ENCODE data around the gene C16orf78.

C16orf78 gene

DNA sequence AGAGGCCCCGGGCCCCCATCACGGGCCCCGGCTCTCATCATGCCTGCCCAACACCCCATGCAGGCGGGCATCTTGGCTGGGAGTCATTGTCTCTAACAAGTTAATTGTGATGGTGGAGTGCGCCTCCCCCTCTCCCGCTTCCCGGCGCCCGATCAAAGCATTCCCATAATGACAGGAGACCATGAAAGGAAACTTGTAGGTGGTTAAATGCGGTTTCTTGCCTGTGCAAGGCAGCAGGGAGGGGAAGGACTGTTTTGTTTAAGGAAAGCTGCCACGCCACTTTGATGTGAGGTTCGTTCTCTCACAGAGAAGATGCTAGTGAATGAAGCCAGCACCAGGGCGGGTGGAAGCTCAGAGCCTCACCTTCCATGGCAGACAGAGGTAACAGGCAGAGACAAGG lies 45.4 kb downstream of the C16orf78 start:
- Histone ChIP-seq H3K4me1 (ENCODE audit: insufficient read depth, insufficient read length) (no peaks in the 10 kb centered on the region), H3K9ac (ENCODE audit: insufficient read length, low read depth) (no peak overlapping the region), H3K4me3 (ENCODE audit: insufficient read length, low read depth) (no peak overlapping the region), H3K9me3 (ENCODE audit: insufficient read depth, low read length) (no peaks in the 10 kb centered on the region), H3K36me3 (ENCODE audit: insufficient read depth, insufficient read length, low read length) (no peaks in the 10 kb centered on the region), H3K27me3 (ENCODE audit: insufficient read depth, insufficient read length) (no peaks in the 10 kb centered on the region)
- no peak for TF ChIP-seq SUZ12 (IDR thresholded peaks at IDR 0.05; ENCODE audit: extremely low read depth, insufficient read depth, insufficient read length)
- no peak for TF ChIP-seq ZNF274 (IDR thresholded peaks at IDR 0.05; ENCODE audit: low read depth, low read length)
- no peak for TF ChIP-seq YY1 (IDR thresholded peaks at IDR 0.05; ENCODE audit: insufficient read depth, insufficient read length)
- no peak for DNase-seq (ENCODE audit: low read depth, low spot score)

DNA sequence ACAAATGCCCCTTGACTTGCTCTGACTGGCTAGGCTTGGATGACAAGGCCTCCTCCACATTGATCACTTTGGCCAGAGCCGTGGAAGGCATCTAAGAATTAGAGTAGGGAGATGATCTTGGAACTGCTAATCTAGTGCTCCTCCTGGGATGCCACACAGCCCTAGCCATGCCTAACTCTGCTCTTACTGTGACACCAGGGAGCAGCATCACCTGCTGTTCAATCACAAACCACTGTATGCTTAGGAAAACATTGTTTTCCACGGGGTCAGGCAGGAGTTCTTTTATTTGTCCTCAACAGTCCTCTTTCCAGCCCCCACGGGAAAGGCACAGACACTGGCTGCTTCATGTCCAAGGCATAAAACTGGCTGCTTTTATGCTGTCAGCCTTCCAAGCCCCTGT lies 46.3 kb downstream of the C16orf78 start:
- TF ChIP-seq ZNF274 (IDR thresholded peaks at IDR 0.05; ENCODE audit: low read depth, low read length) (no peak), YY1 (IDR thresholded peaks at IDR 0.05; ENCODE audit: insufficient read depth, insufficient read length) (no peak), SUZ12 (IDR thresholded peaks at IDR 0.05; ENCODE audit: extremely low read depth, insufficient read depth, insufficient read length) (no peak)
- no peaks in the 10 kb centered on the region for H3K9me3 ChIP-seq (ENCODE audit: insufficient read depth, low read length)
- H3K4me1 ChIP-seq (ENCODE audit: insufficient read depth, insufficient read length) = no peaks in the 10 kb centered on the region
- H3K9ac ChIP-seq (ENCODE audit: insufficient read length, low read depth) = no peak overlapping the region
- DNase-seq (ENCODE audit: low read depth, low spot score) = no peak
- no peak overlapping the region for H3K4me3 ChIP-seq (ENCODE audit: insufficient read length, low read depth)
- no peaks in the 10 kb centered on the region for H3K36me3 ChIP-seq (ENCODE audit: insufficient read depth, insufficient read length, low read length)
- no peaks in the 10 kb centered on the region for H3K27me3 ChIP-seq (ENCODE audit: insufficient read depth, insufficient read length)

DNA sequence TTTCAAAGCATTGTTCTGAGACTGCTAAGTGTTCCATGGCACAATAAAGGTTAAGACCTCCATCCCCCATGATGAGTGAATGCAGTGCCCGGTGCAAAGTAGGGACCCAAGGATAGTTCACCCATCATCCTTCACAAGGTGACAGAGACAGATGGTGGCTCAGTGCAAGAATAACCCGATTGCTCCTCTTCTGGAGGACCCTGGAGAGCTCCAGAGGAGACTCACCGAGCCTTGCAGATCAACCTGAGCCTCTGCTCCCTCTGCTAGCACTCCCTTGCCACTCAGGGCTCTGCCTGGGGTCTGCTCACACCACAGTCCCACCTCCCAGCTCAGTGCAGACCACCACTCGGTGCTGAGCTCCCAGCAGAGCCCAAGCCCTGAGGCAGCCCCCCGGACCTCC lies 49.3 kb downstream of the C16orf78 start:
- no peak for DNase-seq (ENCODE audit: low read depth, low spot score)
- Histone ChIP-seq H3K9ac (ENCODE audit: insufficient read length, low read depth) (no peak overlapping the region), H3K9me3 (ENCODE audit: insufficient read depth, low read length) (no peaks in the 10 kb centered on the region), H3K27me3 (ENCODE audit: insufficient read depth, insufficient read length) (no peaks in the 10 kb centered on the region), H3K36me3 (ENCODE audit: insufficient read depth, insufficient read length, low read length) (no peaks in the 10 kb centered on the region), H3K4me3 (ENCODE audit: insufficient read length, low read depth) (no peak overlapping the region), H3K4me1 (ENCODE audit: insufficient read depth, insufficient read length) (no peaks in the 10 kb centered on the region)
- TF ChIP-seq ZNF274 (IDR thresholded peaks at IDR 0.05; ENCODE audit: low read depth, low read length) (no peak), YY1 (IDR thresholded peaks at IDR 0.05; ENCODE audit: insufficient read depth, insufficient read length) (no peak), SUZ12 (IDR thresholded peaks at IDR 0.05; ENCODE audit: extremely low read depth, insufficient read depth, insufficient read length) (no peak)

DNA sequence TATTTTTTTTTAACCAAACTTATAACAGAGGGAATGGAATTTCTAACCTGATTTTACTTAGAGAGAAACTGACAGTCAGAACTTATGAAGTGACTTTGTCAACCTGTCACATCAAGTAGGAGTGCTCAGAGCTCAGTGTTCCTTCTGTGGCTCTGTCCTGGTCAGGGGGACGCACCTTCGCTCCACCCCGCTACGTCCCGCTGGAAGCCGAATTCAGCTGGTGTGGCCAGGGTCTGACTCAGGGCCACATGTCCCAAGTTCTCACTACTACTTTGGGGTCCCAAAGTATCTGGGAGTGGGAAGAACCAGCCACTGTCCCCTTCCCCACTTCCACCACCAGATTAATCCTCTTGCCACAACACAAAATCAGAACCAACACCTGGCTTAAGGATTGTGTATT lies 51.4 kb downstream of the C16orf78 start:
- peaks cover 10% of the 10 kb centered on the region; the same call in 1 of the 2 replicates for H3K9me3 ChIP-seq (ENCODE audit: insufficient read depth, low read length)
- TF ChIP-seq SUZ12 (IDR thresholded peaks at IDR 0.05; ENCODE audit: extremely low read depth, insufficient read depth, insufficient read length) = no peak
- no peak for TF ChIP-seq ZNF274 (IDR thresholded peaks at IDR 0.05; ENCODE audit: low read depth, low read length)
- TF ChIP-seq YY1 (IDR thresholded peaks at IDR 0.05; ENCODE audit: insufficient read depth, insufficient read length) = no peak
- no peak overlapping the region for H3K4me3 ChIP-seq (ENCODE audit: insufficient read length, low read depth)
- no peaks in the 10 kb centered on the region for H3K4me1 ChIP-seq (ENCODE audit: insufficient read depth, insufficient read length)
- H3K27me3 ChIP-seq (ENCODE audit: insufficient read depth, insufficient read length) = no peaks in the 10 kb centered on the region
- no peaks in the 10 kb centered on the region for H3K36me3 ChIP-seq (ENCODE audit: insufficient read depth, insufficient read length, low read length)
- DNase-seq (ENCODE audit: low read depth, low spot score) = no peak
- no peak overlapping the region for H3K9ac ChIP-seq (ENCODE audit: insufficient read length, low read depth)

DNA sequence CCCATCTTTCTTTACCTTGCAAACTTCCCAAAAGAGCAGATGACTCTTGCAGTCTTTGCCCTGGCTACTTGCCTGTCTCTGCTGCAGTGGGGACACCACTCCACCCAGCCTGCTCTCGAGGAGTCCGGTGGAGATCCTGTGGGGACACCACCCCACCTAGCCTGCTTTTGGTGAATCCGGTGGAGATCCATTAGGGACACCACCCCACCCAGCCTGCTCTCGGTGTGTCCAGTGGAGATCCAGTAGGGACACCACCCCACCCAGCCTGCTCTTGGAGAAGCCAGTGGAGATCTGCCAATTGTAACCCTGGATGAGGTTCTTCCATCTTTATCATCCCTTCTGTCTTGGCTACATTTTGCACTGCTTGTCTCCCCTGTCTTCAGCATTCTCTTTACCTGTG lies 54.2 kb downstream of the C16orf78 start:
- Histone ChIP-seq H3K36me3 (ENCODE audit: insufficient read depth, insufficient read length, low read length) (no peaks in the 10 kb centered on the region), H3K9ac (ENCODE audit: insufficient read length, low read depth) (no peak overlapping the region), H3K9me3 (ENCODE audit: insufficient read depth, low read length) (peaks cover 10% of the 10 kb centered on the region; the same call in 1 of the 2 replicates), H3K4me1 (ENCODE audit: insufficient read depth, insufficient read length) (no peaks in the 10 kb centered on the region), H3K4me3 (ENCODE audit: insufficient read length, low read depth) (no peak overlapping the region), H3K27me3 (ENCODE audit: insufficient read depth, insufficient read length) (no peaks in the 10 kb centered on the region)
- TF ChIP-seq ZNF274 (IDR thresholded peaks at IDR 0.05; ENCODE audit: low read depth, low read length) = no peak
- TF ChIP-seq SUZ12 (IDR thresholded peaks at IDR 0.05; ENCODE audit: extremely low read depth, insufficient read depth, insufficient read length) = no peak
- TF ChIP-seq YY1 (IDR thresholded peaks at IDR 0.05; ENCODE audit: insufficient read depth, insufficient read length) = no peak
- no peak for DNase-seq (ENCODE audit: low read depth, low spot score)

DNA sequence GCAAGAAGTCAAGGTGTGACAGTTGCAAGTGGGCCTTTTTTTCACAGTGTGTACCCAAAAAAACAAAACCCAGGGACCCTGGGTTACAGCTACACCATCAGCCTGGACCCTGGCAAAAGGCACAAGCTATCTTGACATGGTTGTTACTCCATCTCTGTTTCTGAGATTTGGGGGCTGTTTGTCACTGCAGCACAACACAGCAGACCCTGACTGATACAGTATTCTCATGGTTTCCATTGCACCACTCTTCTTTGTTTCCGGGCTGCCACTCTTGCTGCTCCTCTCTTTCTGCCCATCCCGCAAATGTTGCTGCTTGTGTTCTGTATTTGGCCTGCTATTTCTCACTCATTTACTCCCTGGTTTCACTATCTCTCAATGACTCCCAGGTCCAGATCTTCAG lies 55.2 kb downstream of the C16orf78 start:
- peaks cover 10% of the 10 kb centered on the region; the same call in 1 of the 2 replicates for H3K9me3 ChIP-seq (ENCODE audit: insufficient read depth, low read length)
- H3K9ac ChIP-seq (ENCODE audit: insufficient read length, low read depth) = no peak overlapping the region
- no peak for TF ChIP-seq SUZ12 (IDR thresholded peaks at IDR 0.05; ENCODE audit: extremely low read depth, insufficient read depth, insufficient read length)
- TF ChIP-seq YY1 (IDR thresholded peaks at IDR 0.05; ENCODE audit: insufficient read depth, insufficient read length) = no peak
- no peak for TF ChIP-seq ZNF274 (IDR thresholded peaks at IDR 0.05; ENCODE audit: low read depth, low read length)

DNA sequence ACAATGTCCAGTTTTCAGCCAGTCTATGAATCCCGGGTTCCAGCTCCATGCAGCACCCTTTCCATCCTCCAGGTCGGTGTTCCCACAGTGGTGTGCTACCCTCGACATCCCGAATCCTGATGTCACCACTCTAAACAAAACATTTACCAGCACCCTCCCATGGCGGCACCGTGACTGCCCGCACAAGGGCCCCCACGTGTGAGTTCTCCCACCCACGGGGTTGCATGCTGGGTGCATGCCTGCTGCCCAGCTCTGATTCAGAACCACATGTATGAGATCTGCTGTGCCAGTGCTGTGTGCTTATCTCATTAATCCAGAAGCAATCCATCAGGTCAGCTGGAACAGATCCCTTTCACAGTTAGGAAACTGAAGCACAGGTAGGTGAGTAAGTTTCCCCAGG lies 57.4 kb downstream of the C16orf78 start:
- Histone ChIP-seq H3K9ac (ENCODE audit: insufficient read length, low read depth) (no peak overlapping the region), H3K4me1 (ENCODE audit: insufficient read depth, insufficient read length) (no peaks in the 10 kb centered on the region), H3K36me3 (ENCODE audit: insufficient read depth, insufficient read length, low read length) (no peaks in the 10 kb centered on the region), H3K9me3 (ENCODE audit: insufficient read depth, low read length) (peaks cover 10% of the 10 kb centered on the region; the same call in 1 of the 2 replicates), H3K4me3 (ENCODE audit: insufficient read length, low read depth) (no peak overlapping the region), H3K27me3 (ENCODE audit: insufficient read depth, insufficient read length) (peaks cover 2% of the 10 kb centered on the region)
- TF ChIP-seq ZNF274 (IDR thresholded peaks at IDR 0.05; ENCODE audit: low read depth, low read length) (no peak), YY1 (IDR thresholded peaks at IDR 0.05; ENCODE audit: insufficient read depth, insufficient read length) (no peak), SUZ12 (IDR thresholded peaks at IDR 0.05; ENCODE audit: extremely low read depth, insufficient read depth, insufficient read length) (no peak)
- DNase-seq (ENCODE audit: low read depth, low spot score) = no peak

More for the DNA sequence above, 55.2 kb downstream of the C16orf78 start:
- no peak overlapping the region for H3K4me3 ChIP-seq (ENCODE audit: insufficient read length, low read depth)
- no peaks in the 10 kb centered on the region for H3K36me3 ChIP-seq (ENCODE audit: insufficient read depth, insufficient read length, low read length)
- no peaks in the 10 kb centered on the region for H3K27me3 ChIP-seq (ENCODE audit: insufficient read depth, insufficient read length)
- DNase-seq (ENCODE audit: low read depth, low spot score) = no peak
- H3K4me1 ChIP-seq (ENCODE audit: insufficient read depth, insufficient read length) = no peaks in the 10 kb centered on the region

All from NT2/D1 (cell line).